Progenitor cell of endocrine pancreas (in vitro differentiated cells): Measurements from ENCODE around the gene CCDC124. TPM values are rescaled to one million over a fixed set of nuclear protein-coding genes. Genes with fewer than 3 reads are reported as not detected.

ENCODE experiments used
- DNase-seq: peaks from one replicate; pipeline ENCODE4 v3.0.0; 2021; ENCODE audit warnings: low spot score; ENCODE audit not compliant: unreplicated experiment
- H3K27ac Mint-ChIP-seq: 2 replicates; pipeline ENCODE4 v1.8.0; 2021; ENCODE audit warnings: mild to moderate bottlenecking, moderate library complexity, mixed read lengths
- H3K27me3 Mint-ChIP-seq: 2 replicates; pipeline ENCODE4 v1.8.0; 2021; ENCODE audit warnings: mixed read lengths
- H3K36me3 Mint-ChIP-seq: 2 replicates; pipeline ENCODE4 v1.8.0; 2022; ENCODE audit warnings: mixed read lengths; ENCODE audit not compliant: insufficient read depth
- H3K4me1 Mint-ChIP-seq: 2 replicates; pipeline ENCODE4 v1.8.0; 2021; ENCODE audit warnings: low read depth, mixed read lengths
- H3K4me3 Mint-ChIP-seq: 2 replicates; pipeline ENCODE4 v1.8.0; 2021; ENCODE audit warnings: low read depth, mild to moderate bottlenecking, moderate library complexity, mixed read lengths
- H3K9me3 Mint-ChIP-seq: 2 replicates; pipeline ENCODE4 v1.8.0; 2021; ENCODE audit warnings: low read depth, mixed read lengths
- CTCF ChIP-seq: fragments of 200-600 bp; sonication (generic); IDR thresholded peaks from one replicate; pipeline ENCODE4 v1.5.0; 2021; ENCODE audit warnings: antibody characterized with exemption, mild to moderate bottlenecking; ENCODE audit not compliant: unreplicated experiment
- total RNA-seq: library from RNA; stranded (reverse); gene quantifications from 2 replicates; pipeline ENCODE4 v1.2.1, GENCODE V29; 2021

Gene CCDC124
- total RNA-seq, 1 donor from 2014 or later: 84.3 TPM

GRCh38 chr19:17937371-17937900 is 4.6 kb downstream of the CCDC124 start:
- Mint-ChIP-seq H3K27me3 (no peaks in the 10 kb centered on the region), H3K36me3 (no peaks in the 10 kb centered on the region), H3K27ac (no peak overlapping the region), H3K4me1 (peaks cover 6% of the 10 kb centered on the region), H3K9me3 (no peaks in the 10 kb centered on the region), H3K4me3 (no peak overlapping the region)
- no peak for DNase-seq
- TF ChIP-seq CTCF: no peak

GRCh38 chr19:17938092-17938845 is 5.5 kb downstream of the CCDC124 start:
- peak; percentile 98 for TF ChIP-seq CTCF
- Mint-ChIP-seq H3K27ac (no peak overlapping the region), H3K27me3 (no peaks in the 10 kb centered on the region), H3K9me3 (no peaks in the 10 kb centered on the region), H3K4me3 (no peak overlapping the region), H3K36me3 (no peaks in the 10 kb centered on the region), H3K4me1 (peaks cover 6% of the 10 kb centered on the region)
- DNase-seq: peak; percentile 75

GRCh38 chr19:17942181-17942580 is 9.4 kb downstream of the CCDC124 start:
- no peak for DNase-seq
- Mint-ChIP-seq H3K36me3 (no peaks in the 10 kb centered on the region), H3K27ac (no peak overlapping the region), H3K27me3 (no peaks in the 10 kb centered on the region), H3K9me3 (no peaks in the 10 kb centered on the region), H3K4me3 (no peak overlapping the region), H3K4me1 (no peaks in the 10 kb centered on the region)
- no peak for TF ChIP-seq CTCF

- Mint-ChIP-seq H3K27ac (no peak overlapping the region), H3K4me3 (no peak overlapping the region), H3K4me1 (no peaks in the 10 kb centered on the region), H3K27me3 (no peaks in the 10 kb centered on the region), H3K36me3 (no peaks in the 10 kb centered on the region), H3K9me3 (no peaks in the 10 kb centered on the region)
- TF ChIP-seq CTCF: no peak
- DNase-seq: no peak
These were observed 9.9 kb downstream of the CCDC124 start for GRCh38 chr19:17942582-17943273.

- no peaks in the 10 kb centered on the region for H3K27me3 Mint-ChIP-seq
- H3K9me3 Mint-ChIP-seq: no peaks in the 10 kb centered on the region
- no peaks in the 10 kb centered on the region for H3K36me3 Mint-ChIP-seq
- H3K4me1 Mint-ChIP-seq: no peaks in the 10 kb centered on the region
- H3K27ac Mint-ChIP-seq: no peak overlapping the region
- DNase-seq: no peak
- TF ChIP-seq CTCF: no peak
- H3K4me3 Mint-ChIP-seq: no peak overlapping the region
These were observed 10.7 kb downstream of the CCDC124 start for GRCh38 chr19:17943274-17944221.
